A549 (cell line): Measurements from ENCODE around the gene FAM24B. TPM values are rescaled to one million over a fixed set of nuclear protein-coding genes. Genes with fewer than 3 reads are reported as not detected.
A peak's percentile ranks its signal among the peaks of the same experiment; 100 is the strongest.

Source experiments
- ATAC-seq, 2 experiments: fragments of 200-7000 bp in 1 of 2; fragments of >200 bp in 1 of 2; cut with Nextera tagmentation in 1 of 2; cut with Tn5 transposase in 1 of 2; 3 replicates each; pipeline versions ENCODE4 v1.8.0 to v1.9.1; 2018 to 2020; ENCODE audit warnings: mild to moderate bottlenecking in 1 of 2, moderate library complexity in 1 of 2
- CTCF ChIA-PET: fragments of 300-600 bp; sonication (Branson Sonifier 250); formaldehyde crosslinking; extraction: SDS; loops from one replicate; lab custom pipeline; 2021; ENCODE audit warnings: antibody characterized with exemption, inconsistent platforms; lab: Yijun Ruan, JAX
- POLR2A ChIA-PET: fragments of 350-600 bp; formaldehyde crosslinking; extraction: SDS; loops from one replicate; lab custom pipeline; 2021; ENCODE audit warnings: antibody characterized with exemption, inconsistent platforms; lab: Yijun Ruan, JAX
- DNase-seq, 2 experiments: peaks; one replicate each; pipeline versions ENCODE4 v3.0.0 to v3.0.0-alpha.2; 2011 to 2016; ENCODE audit warnings: low read depth in 1 of 2, low spot score in 1 of 2
- FAIRE-seq: peaks from 2 replicates; lab custom pipeline; 2011; peaks lifted over from hg19 to GRCh38; lab: Jason Lieb, UNC
- H3K27ac ChIP-seq, 2 experiments: fragments of >200 bp; sonication (Bioruptor Twin); formaldehyde crosslinking; 3 replicates each; pipeline ENCODE4 v1.5.1; 2016 to 2017
- H3K4me1 ChIP-seq: fragments of >200 bp; sonication (Bioruptor Twin); formaldehyde crosslinking; 3 replicates; pipeline ENCODE4 v1.6.1; 2016
- H3K4me2 ChIP-seq: fragments of >200 bp; sonication (Bioruptor Twin); formaldehyde crosslinking; 3 replicates; pipeline ENCODE4 v1.6.1; 2016
- H3K4me3 ChIP-seq: fragments of >200 bp; sonication (Bioruptor Twin); formaldehyde crosslinking; 3 replicates; pipeline ENCODE4 v1.5.1; 2016
- H3K9me3 ChIP-seq: fragments of >200 bp; sonication (Bioruptor Twin); formaldehyde crosslinking; 3 replicates; pipeline ENCODE4 v1.6.1; 2016
- BHLHE40 ChIP-seq: IDR thresholded peaks from 2 replicates; pipeline ENCODE4 v1.6.1; 2012; ENCODE audit warnings: low read depth, low read length, inconsistent platforms
- FOSB ChIP-seq: fragments of 250-450 bp; sonication (Bioruptor Pico); IDR thresholded peaks from 2 replicates; pipeline ENCODE4 v1.5.0; 2020; ENCODE audit warnings: mild to moderate bottlenecking, moderate library complexity
- FOXS1 ChIP-seq: fragments of 250-450 bp; sonication (Bioruptor Pico); IDR thresholded peaks from 2 replicates; pipeline ENCODE4 v1.5.0; 2020; ENCODE audit warnings: mild to moderate bottlenecking, moderate library complexity
- GATA3 ChIP-seq: IDR thresholded peaks from 2 replicates; pipeline ENCODE4 v1.6.1; 2012; ENCODE audit warnings: borderline replicate concordance
- HDAC2 ChIP-seq: fragments of 200-600 bp; sonication (generic); IDR thresholded peaks from 2 replicates; pipeline ENCODE4 v1.6.1; 2016
- HEYL ChIP-seq: fragments of 250-450 bp; sonication (Bioruptor Pico); IDR thresholded peaks from 2 replicates; pipeline ENCODE4 v1.8.0; 2021; ENCODE audit warnings: mild to moderate bottlenecking, moderate library complexity
- JUNB ChIP-seq: fragments of >200 bp; sonication (Bioruptor Twin); formaldehyde crosslinking; IDR thresholded peaks from 2 replicates; pipeline ENCODE4 v1.6.1; 2016
- KDM5A ChIP-seq: fragments of 200-600 bp; sonication (generic); IDR thresholded peaks from 2 replicates; pipeline ENCODE4 v1.6.1; 2016; ENCODE audit warnings: antibody characterized with exemption, mild to moderate bottlenecking
- MYC ChIP-seq: IDR thresholded peaks from 2 replicates; pipeline ENCODE4 v1.6.1; 2012; ENCODE audit warnings: mild to moderate bottlenecking, inconsistent platforms, low read length, improper control_type of control experiment, borderline replicate concordance
- NFE2L2 ChIP-seq: fragments of 150-350 bp; conservative IDR thresholded peaks from 2 replicates; pipeline ENCODE4 v1.6.1; 2014; ENCODE audit warnings: low read length
- PHF8 ChIP-seq: fragments of 200-600 bp; sonication (generic); IDR thresholded peaks from 2 replicates; pipeline ENCODE4 v1.6.1; 2016; ENCODE audit warnings: low read depth, mild to moderate bottlenecking, antibody characterized with exemption, moderate library complexity, borderline replicate concordance
- RARB ChIP-seq: fragments of 250-450 bp; sonication (Bioruptor Pico); IDR thresholded peaks from 2 replicates; pipeline ENCODE4 v1.8.0; 2021; ENCODE audit warnings: mild to moderate bottlenecking, moderate library complexity
- RCOR1 ChIP-seq: fragments of 150-350 bp; IDR thresholded peaks from 2 replicates; pipeline ENCODE4 v1.6.1; 2014; ENCODE audit warnings: antibody characterized with exemption, low read length, low read depth
- RFX5 ChIP-seq: fragments of 450-650 bp; IDR thresholded peaks from 2 replicates; pipeline ENCODE4 v1.7.1; 2014; ENCODE audit warnings: antibody characterized with exemption, mild to moderate bottlenecking, moderate library complexity
- RNF2 ChIP-seq: fragments of 200-600 bp; sonication (generic); IDR thresholded peaks from 2 replicates; pipeline ENCODE4 v1.6.1; 2016; ENCODE audit warnings: low read depth, mild to moderate bottlenecking, antibody characterized with exemption, moderate library complexity, borderline replicate concordance
- SMC3 ChIP-seq: fragments of >200 bp; sonication (Bioruptor Twin); formaldehyde crosslinking; IDR thresholded peaks from 3 replicates; pipeline ENCODE4 v1.6.1; 2018; ENCODE audit warnings: inconsistent platforms
- SREBF2 ChIP-seq: fragments of 450-650 bp; IDR thresholded peaks from 2 replicates; pipeline ENCODE4 v1.6.1; 2014; ENCODE audit warnings: mild to moderate bottlenecking, moderate library complexity
- TFCP2L1 ChIP-seq: fragments of 250-450 bp; sonication (Bioruptor Pico); IDR thresholded peaks from 2 replicates; pipeline ENCODE4 v1.5.0; 2021; ENCODE audit warnings: mild to moderate bottlenecking
- ZC3H11A ChIP-seq: fragments of 450-650 bp; IDR thresholded peaks from 2 replicates; pipeline ENCODE4 v1.6.1; 2014; ENCODE audit warnings: antibody characterized with exemption, mild to moderate bottlenecking
- WGBS: methylation state at CpG from one replicate; pipeline ENCODE4 v1.1.6; 2017; ENCODE audit errors: missing lambda C conversion rate; 5-methylcytosine and 5-hydroxymethylcytosine counted together
- polyA plus RNA-seq, 4 experiments: library from polyadenylated mRNA; depleted of rRNA in 3 of 4; stranded (reverse); fragments of >200 nt; fragmentation: RNase III in 1 of 4; extraction: RNeasy Plus Mini Kit Qiagen cat#74134 plus additional on column Dnase treatment in 1 of 4; gene quantifications; 2 replicates in 3 of 4; 3 replicates in 1 of 4; pipeline ENCODE4 v1.2.3, GENCODE V29; 2011 to 2017
- TF ChIP-seq, protein P1 (sequence below): IDR thresholded peaks from 2 replicates; pipeline ENCODE4 v1.6.1; 2012
- TF ChIP-seq, protein P2 (sequence below): fragments of >200 bp; sonication (Bioruptor Twin); formaldehyde crosslinking; IDR thresholded peaks from 3 replicates; pipeline ENCODE4 v1.6.1; 2016
- TF ChIP-seq, protein P3 (sequence below): fragments of 200-600 bp; sonication (generic); IDR thresholded peaks from 2 replicates; pipeline ENCODE4 v1.6.1; 2016; ENCODE audit warnings: antibody characterized with exemption, mild to moderate bottlenecking, moderate library complexity

FAM24B gene
- polyA plus RNA-seq, 2 of the 4 experiments (the other 2 are of a cell fraction) = 15.6 to 27.6 TPM

DNA sequence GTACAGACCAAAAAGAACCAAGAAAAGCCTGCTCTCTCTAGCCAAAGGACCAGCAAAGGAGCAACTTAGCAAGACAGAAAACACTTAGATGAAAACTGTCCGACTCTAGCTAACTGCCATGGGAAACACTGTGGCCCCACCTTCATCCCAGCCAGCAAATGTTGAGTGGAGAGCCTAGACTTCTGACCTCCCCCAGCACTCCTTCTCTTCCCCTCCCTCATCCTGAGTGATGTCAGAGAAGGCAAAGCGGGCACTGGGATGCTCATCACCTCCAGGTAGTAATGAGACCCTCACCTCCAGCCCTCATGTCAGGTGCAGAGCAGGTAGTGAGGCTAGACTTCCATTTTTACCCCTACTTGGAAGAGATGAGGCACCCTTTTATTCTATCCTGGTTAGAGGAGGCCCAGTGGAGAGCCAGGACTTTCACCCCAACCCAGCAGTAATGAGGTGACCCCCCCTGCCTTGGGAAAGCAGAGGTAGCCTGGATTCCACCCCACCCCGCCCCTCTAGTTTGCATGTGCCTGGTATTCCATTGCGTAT lies 50.6 kb downstream of the FAM24B start:
- CTCF ChIA-PET = interaction anchor here (0.6 kb wide), 1 partner anchor 22 kb away, joined by 3 read pairs; no protein-coding TSS in a partner anchor
- peak in 1 of 2 experiments; percentile 34; a peak in 3 of 6 replicates for ATAC-seq
- no peak overlapping the region for H3K4me2 ChIP-seq
- H3K4me1 ChIP-seq = no peaks in the 10 kb centered on the region
- no peak for DNase-seq
- no peak for TF ChIP-seq HEYL (CRISPR knock-in tag)
- no peak for TF ChIP-seq SREBF2
- TF ChIP-seq NFE2L2 = no peak
- no peak for TF ChIP-seq JUNB
- no peak for TF ChIP-seq RFX5
- TF ChIP-seq BHLHE40 = no peak
- no peak for TF ChIP-seq RARB (CRISPR knock-in tag)
- TF ChIP-seq RCOR1 = no peak
- no peak for TF ChIP-seq SMC3
- TF ChIP-seq TFCP2L1 = no peak
- no peak for TF ChIP-seq RNF2
- TF ChIP-seq, protein P1, sequence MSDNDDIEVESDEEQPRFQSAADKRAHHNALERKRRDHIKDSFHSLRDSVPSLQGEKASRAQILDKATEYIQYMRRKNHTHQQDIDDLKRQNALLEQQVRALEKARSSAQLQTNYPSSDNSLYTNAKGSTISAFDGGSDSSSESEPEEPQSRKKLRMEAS = no peak
- TF ChIP-seq, protein P2, sequence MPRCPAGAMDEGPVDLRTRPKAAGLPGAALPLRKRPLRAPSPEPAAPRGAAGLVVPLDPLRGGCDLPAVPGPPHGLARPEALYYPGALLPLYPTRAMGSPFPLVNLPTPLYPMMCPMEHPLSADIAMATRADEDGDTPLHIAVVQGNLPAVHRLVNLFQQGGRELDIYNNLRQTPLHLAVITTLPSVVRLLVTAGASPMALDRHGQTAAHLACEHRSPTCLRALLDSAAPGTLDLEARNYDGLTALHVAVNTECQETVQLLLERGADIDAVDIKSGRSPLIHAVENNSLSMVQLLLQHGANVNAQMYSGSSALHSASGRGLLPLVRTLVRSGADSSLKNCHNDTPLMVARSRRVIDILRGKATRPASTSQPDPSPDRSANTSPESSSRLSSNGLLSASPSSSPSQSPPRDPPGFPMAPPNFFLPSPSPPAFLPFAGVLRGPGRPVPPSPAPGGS = no peak
- TF ChIP-seq MYC = no peak
- TF ChIP-seq FOSB (CRISPR knock-in tag) = no peak
- TF ChIP-seq, protein P3, sequence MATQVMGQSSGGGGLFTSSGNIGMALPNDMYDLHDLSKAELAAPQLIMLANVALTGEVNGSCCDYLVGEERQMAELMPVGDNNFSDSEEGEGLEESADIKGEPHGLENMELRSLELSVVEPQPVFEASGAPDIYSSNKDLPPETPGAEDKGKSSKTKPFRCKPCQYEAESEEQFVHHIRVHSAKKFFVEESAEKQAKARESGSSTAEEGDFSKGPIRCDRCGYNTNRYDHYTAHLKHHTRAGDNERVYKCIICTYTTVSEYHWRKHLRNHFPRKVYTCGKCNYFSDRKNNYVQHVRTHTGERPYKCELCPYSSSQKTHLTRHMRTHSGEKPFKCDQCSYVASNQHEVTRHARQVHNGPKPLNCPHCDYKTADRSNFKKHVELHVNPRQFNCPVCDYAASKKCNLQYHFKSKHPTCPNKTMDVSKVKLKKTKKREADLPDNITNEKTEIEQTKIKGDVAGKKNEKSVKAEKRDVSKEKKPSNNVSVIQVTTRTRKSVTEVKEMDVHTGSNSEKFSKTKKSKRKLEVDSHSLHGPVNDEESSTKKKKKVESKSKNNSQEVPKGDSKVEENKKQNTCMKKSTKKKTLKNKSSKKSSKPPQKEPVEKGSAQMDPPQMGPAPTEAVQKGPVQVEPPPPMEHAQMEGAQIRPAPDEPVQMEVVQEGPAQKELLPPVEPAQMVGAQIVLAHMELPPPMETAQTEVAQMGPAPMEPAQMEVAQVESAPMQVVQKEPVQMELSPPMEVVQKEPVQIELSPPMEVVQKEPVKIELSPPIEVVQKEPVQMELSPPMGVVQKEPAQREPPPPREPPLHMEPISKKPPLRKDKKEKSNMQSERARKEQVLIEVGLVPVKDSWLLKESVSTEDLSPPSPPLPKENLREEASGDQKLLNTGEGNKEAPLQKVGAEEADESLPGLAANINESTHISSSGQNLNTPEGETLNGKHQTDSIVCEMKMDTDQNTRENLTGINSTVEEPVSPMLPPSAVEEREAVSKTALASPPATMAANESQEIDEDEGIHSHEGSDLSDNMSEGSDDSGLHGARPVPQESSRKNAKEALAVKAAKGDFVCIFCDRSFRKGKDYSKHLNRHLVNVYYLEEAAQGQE = no peak
- TF ChIP-seq FOXS1 (CRISPR knock-in tag) = no peak
- TF ChIP-seq ZC3H11A = no peak
- TF ChIP-seq PHF8 = no peak
- POLR2A ChIA-PET = no interaction called here
- no peak overlapping the region for H3K27ac ChIP-seq
- FAIRE-seq = no peak
- 44% methylated on average over 4 of the region's 4 CpGs for WGBS
- no peak overlapping the region for H3K4me3 ChIP-seq
- H3K9me3 ChIP-seq = no peaks in the 10 kb centered on the region

DNA sequence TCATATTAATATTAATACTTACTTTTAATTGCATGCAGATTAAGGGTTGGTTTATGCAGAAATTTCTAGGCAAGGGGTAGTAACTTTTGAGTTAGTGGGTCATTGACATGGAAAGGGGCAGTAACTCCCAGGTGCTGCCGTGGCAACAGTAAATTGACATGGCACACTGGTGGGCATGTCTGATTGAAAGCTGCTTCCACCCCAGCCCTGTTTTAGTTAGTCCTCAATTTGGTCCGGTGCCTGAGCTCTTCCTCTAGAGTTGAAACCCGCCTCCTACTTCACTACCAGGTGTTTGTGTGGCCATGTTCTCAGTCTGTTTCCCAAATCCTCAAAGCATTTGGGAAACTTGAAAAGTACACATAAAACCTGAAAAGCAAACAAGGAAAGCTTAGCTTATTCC lies 52.1 kb downstream of the FAM24B start:
- TF ChIP-seq GATA3 = no peak
- no peak for TF ChIP-seq FOSB (CRISPR knock-in tag)
- TF ChIP-seq HDAC2 = no peak
- TF ChIP-seq RARB (CRISPR knock-in tag) = no peak
- TF ChIP-seq KDM5A = no peak
- TF ChIP-seq JUNB = no peak
- ChIA-PET CTCF (no interaction called here), POLR2A (no interaction called here)
- Histone ChIP-seq H3K27ac (no peak overlapping the region), H3K4me1 (no peaks in the 10 kb centered on the region), H3K9me3 (no peaks in the 10 kb centered on the region), H3K4me2 (no peak overlapping the region), H3K4me3 (no peak overlapping the region)
- ATAC-seq = no peak
- no peak for DNase-seq
- FAIRE-seq = no peak
- 67% methylated on average over 3 of the region's 3 CpGs for WGBS
